ENCODE data around the gene SGSM1.

- TF ChIP-seq CTCF (IDR thresholded peaks at IDR 0.05; ENCODE audit: low read depth, low read length, poor library complexity, severe bottlenecking) (no peak), EZH2phosphoT487 (IDR thresholded peaks at IDR 0.05; ENCODE audit: borderline replicate concordance, low read length) (no peak)
Observed at GRCh38 chr22:24823787-24824186, 17.8 kb downstream of the SGSM1 start.

All from DOHH2 (cell line).